ENCODE results near the gene CTPS2.

DNA sequence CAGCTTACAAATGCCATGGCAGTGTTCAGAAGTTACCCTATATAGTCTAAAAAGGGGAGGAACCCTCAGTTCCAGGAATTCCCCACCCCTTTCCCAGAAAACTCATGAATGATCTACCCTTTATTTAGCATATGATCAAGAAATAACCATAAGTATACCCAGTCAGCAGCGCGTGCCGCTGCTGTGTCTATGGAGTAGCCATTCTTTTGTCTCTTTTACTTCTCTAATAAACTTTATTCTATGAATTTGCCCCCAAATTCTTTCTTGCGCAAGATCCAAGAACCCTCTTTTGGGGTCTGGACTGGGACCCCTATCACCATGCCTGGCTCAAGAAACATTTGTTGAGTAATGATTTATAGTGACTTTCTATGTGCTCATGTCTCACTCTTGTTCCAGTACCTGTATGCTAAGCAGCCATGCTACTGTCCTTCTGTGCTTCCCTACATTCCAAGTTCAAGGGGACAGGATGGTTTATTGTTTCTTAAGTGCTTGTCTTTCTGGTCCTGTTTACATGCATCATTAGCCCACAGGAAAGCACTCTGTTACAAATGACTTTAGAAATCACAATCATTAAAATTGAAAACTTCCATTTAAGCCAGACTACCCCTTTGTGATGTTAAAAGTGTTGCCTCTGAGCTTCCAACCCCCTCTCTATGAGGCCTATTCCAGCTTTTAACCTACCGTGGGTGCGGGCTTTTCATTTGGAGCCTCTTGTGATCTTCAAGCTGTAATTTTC is 125.9 kb downstream of the CTPS2 start:
- TF ChIP-seq, protein P1, sequence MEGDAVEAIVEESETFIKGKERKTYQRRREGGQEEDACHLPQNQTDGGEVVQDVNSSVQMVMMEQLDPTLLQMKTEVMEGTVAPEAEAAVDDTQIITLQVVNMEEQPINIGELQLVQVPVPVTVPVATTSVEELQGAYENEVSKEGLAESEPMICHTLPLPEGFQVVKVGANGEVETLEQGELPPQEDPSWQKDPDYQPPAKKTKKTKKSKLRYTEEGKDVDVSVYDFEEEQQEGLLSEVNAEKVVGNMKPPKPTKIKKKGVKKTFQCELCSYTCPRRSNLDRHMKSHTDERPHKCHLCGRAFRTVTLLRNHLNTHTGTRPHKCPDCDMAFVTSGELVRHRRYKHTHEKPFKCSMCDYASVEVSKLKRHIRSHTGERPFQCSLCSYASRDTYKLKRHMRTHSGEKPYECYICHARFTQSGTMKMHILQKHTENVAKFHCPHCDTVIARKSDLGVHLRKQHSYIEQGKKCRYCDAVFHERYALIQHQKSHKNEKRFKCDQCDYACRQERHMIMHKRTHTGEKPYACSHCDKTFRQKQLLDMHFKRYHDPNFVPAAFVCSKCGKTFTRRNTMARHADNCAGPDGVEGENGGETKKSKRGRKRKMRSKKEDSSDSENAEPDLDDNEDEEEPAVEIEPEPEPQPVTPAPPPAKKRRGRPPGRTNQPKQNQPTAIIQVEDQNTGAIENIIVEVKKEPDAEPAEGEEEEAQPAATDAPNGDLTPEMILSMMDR (IDR thresholded peaks at IDR 0.05), result no peak
- no peak for TF ChIP-seq POLR2A (IDR thresholded peaks at IDR 0.05)
- no peak for TF ChIP-seq EP300 (IDR thresholded peaks at IDR 0.05)
- TF ChIP-seq POLR2AphosphoS5 (IDR thresholded peaks at IDR 0.05), result no peak

All from upper lobe of left lung (tissue), 4 donors.